Fibroblast of villous mesenchyme (primary cell): ENCODE measurements around the gene GAGE10. TPM values are rescaled to one million over a fixed set of nuclear protein-coding genes. Genes with fewer than 3 reads are reported as not detected.
"Not testable (repeated sequence)": the region's sequence is repeated elsewhere in the genome, so short reads cannot be mapped to it uniquely, and the experiment has no call there.

ENCODE experiments used
- DNase-seq: peaks from one replicate; pipeline ENCODE4 v3.0.0-alpha.2; 2010; ENCODE audit warnings: low read depth
- H3K4me3 ChIP-seq: 2 replicates; pipeline ENCODE4 v1.5.1; 2011; ENCODE audit warnings: low read depth, mild to moderate bottlenecking, low read length
- total RNA-seq: library from RNA; depleted of rRNA; stranded (reverse); fragments of >200 nt; gene quantifications from 2 replicates; pipeline ENCODE4 v1.2.3, GENCODE V29; 2012

Gene GAGE10
- total RNA-seq, 1 donor, result not detected

- not testable (repeated sequence) for DNase-seq, H3K4me3 ChIP-seq
Measured at GRCh38 chrX:49345402-49345801, 42.0 kb downstream of the GAGE10 start.

GRCh38 chrX:49346150-49346549, 42.7 kb downstream of the GAGE10 start:
- peak; percentile 3 for DNase-seq
- H3K4me3 ChIP-seq, result not testable (repeated sequence)

Other genes with a start within 250 kb of the GAGE10 start
- 0.86 and 0.97 TPM in 2 replicates for gene CCDC120, start 244.6 kb upstream of the GAGE10 start, total RNA-seq
- 12.6 and 15.1 TPM in 2 replicates for gene PRAF2, start 229.6 kb upstream of the GAGE10 start, total RNA-seq
- 46.6 and 56.0 TPM in 2 replicates for gene WDR45, start 223.8 kb upstream of the GAGE10 start, total RNA-seq
- gene GPKOW, start 179.9 kb upstream of the GAGE10 start, total RNA-seq, result 13.0 and 15.5 TPM in 2 replicates
- 1.9 and 2.2 TPM in 2 replicates for gene MAGIX, start 140.9 kb upstream of the GAGE10 start, total RNA-seq
- 19.0 and 29.6 TPM in 2 replicates for gene PLP2, start 131.7 kb upstream of the GAGE10 start, total RNA-seq
- 5.2 TPM in 2 replicates for gene PRICKLE3, start 117.3 kb upstream of the GAGE10 start, total RNA-seq
- gene SYP, start 103.5 kb upstream of the GAGE10 start, total RNA-seq, result under 0.01 TPM in 1 of 2 replicates, not detected in the other
- not detected in 2 replicates for gene CACNA1F, start 70.3 kb upstream of the GAGE10 start, total RNA-seq
- gene CCDC22, start 68.2 kb upstream of the GAGE10 start, total RNA-seq, result 8.6 and 11.3 TPM in 2 replicates
- under 0.01 TPM in 1 of 2 replicates, not detected in the other for gene FOXP3, start 38.9 kb upstream of the GAGE10 start, total RNA-seq
- gene PPP1R3F, start 33.9 kb upstream of the GAGE10 start, total RNA-seq, result 5.2 and 5.6 TPM in 2 replicates
- not detected in 2 replicates for gene GAGE12J, start 18.4 kb downstream of the GAGE10 start, total RNA-seq
- not detected in 2 replicates for gene GAGE13, start 27.9 kb downstream of the GAGE10 start, total RNA-seq
- not detected in 2 replicates for gene GAGE12C, start 228.5 kb downstream of the GAGE10 start, total RNA-seq
- gene GAGE12D, start 238.1 kb downstream of the GAGE10 start, total RNA-seq, result not detected in 2 replicates
- not detected in 2 replicates for gene GAGE12E, start 247.6 kb downstream of the GAGE10 start, total RNA-seq